H9 (cell line): ENCODE data around the gene PPIP5K1. TPM values are rescaled to one million over a fixed set of nuclear protein-coding genes. Genes with fewer than 3 reads are reported as not detected.
"Not testable (repeated sequence)": the region's sequence is repeated elsewhere in the genome, so short reads cannot be mapped to it uniquely, and the experiment has no call there.

Source experiments
- DNase-seq: peaks from one replicate; pipeline ENCODE4 v3.0.0-alpha.2; 2017
- H2AFZ ChIP-seq: one replicate; pipeline ENCODE4 v1.6.1; 2013; ENCODE audit warnings: mild to moderate bottlenecking, low read length, control low read depth, moderate library complexity
- H2AK5ac ChIP-seq: 2 replicates; pipeline ENCODE4 v1.6.1; 2013; ENCODE audit warnings: low read length, control low read depth, mixed read lengths; ENCODE audit not compliant: insufficient read length
- H2BK120ac ChIP-seq: one replicate; pipeline ENCODE4 v1.6.1; 2013; ENCODE audit warnings: low read depth, mild to moderate bottlenecking, low read length, control low read depth, inconsistent platforms; ENCODE audit not compliant: poor library complexity, severe bottlenecking
- H2BK12ac ChIP-seq: 2 replicates; pipeline ENCODE4 v1.6.1; 2013; ENCODE audit warnings: low read length, control low read depth, mixed read lengths, low read depth; ENCODE audit not compliant: insufficient read length
- H2BK15ac ChIP-seq: 2 replicates; pipeline ENCODE4 v1.6.1; 2013; ENCODE audit warnings: low read depth, low read length, control low read depth
- H2BK20ac ChIP-seq: one replicate; pipeline ENCODE4 v1.6.1; 2013; ENCODE audit warnings: low read depth, mild to moderate bottlenecking, low read length, control low read depth, inconsistent platforms; ENCODE audit not compliant: poor library complexity, severe bottlenecking
- H2BK5ac ChIP-seq: 2 replicates; pipeline ENCODE4 v1.6.1; 2013; ENCODE audit warnings: low read length, control low read depth, mixed read lengths; ENCODE audit not compliant: insufficient read length
- H3K14ac ChIP-seq: 2 replicates; pipeline ENCODE4 v1.6.1; 2013; ENCODE audit warnings: low read length, control low read depth; ENCODE audit not compliant: insufficient read depth
- H3K18ac ChIP-seq: 2 replicates; pipeline ENCODE4 v1.6.1; 2013; ENCODE audit warnings: low read depth, mild to moderate bottlenecking, mixed read lengths, low read length, control low read depth; ENCODE audit not compliant: insufficient read length
- H3K23ac ChIP-seq: 2 replicates; pipeline ENCODE4 v1.6.1; 2013; ENCODE audit warnings: low read length, control low read depth, mixed read lengths, low read depth; ENCODE audit not compliant: insufficient read length
- H3K23me2 ChIP-seq: 2 replicates; pipeline ENCODE4 v1.6.1; 2013; ENCODE audit warnings: low read depth, mild to moderate bottlenecking, mixed read lengths, low read length, control low read depth; ENCODE audit not compliant: insufficient read length, poor library complexity, severe bottlenecking
- H3K27ac ChIP-seq: 2 replicates; pipeline ENCODE4 v1.5.1; 2013; ENCODE audit warnings: low read length, control low read depth, mixed read lengths, low read depth; ENCODE audit not compliant: insufficient read length
- H3K27me3 ChIP-seq: 2 replicates; pipeline ENCODE4 v1.6.1; 2013; ENCODE audit warnings: low read length, control low read depth, inconsistent platforms; ENCODE audit not compliant: insufficient read depth
- H3K4ac ChIP-seq: 2 replicates; pipeline ENCODE4 v1.6.1; 2013; ENCODE audit warnings: low read depth, mild to moderate bottlenecking, control low read depth, inconsistent platforms, low read length, moderate library complexity
- H3K4me1 ChIP-seq: 2 replicates; pipeline ENCODE4 v1.6.1; 2013; ENCODE audit warnings: low read length, control low read depth, inconsistent platforms; ENCODE audit not compliant: insufficient read depth
- H3K4me2 ChIP-seq: 2 replicates; pipeline ENCODE4 v1.6.1; 2013; ENCODE audit warnings: low read length, control low read depth, mixed read lengths; ENCODE audit not compliant: insufficient read length, insufficient read depth
- H3K56ac ChIP-seq: 2 replicates; pipeline ENCODE4 v1.6.1; 2013; ENCODE audit warnings: low read depth, mild to moderate bottlenecking, mixed read lengths, low read length, control low read depth; ENCODE audit not compliant: insufficient read length
- H3K79me1 ChIP-seq: 2 replicates; pipeline ENCODE4 v1.6.1; 2013; ENCODE audit warnings: low read depth, mild to moderate bottlenecking, moderate library complexity, low read length, control low read depth, inconsistent platforms; ENCODE audit not compliant: insufficient read depth, poor library complexity, severe bottlenecking
- H3K79me2 ChIP-seq: 2 replicates; pipeline ENCODE4 v1.6.1; 2013; ENCODE audit warnings: low read length, control low read depth, inconsistent platforms; ENCODE audit not compliant: insufficient read depth
- H3K9ac ChIP-seq: 2 replicates; pipeline ENCODE4 v1.6.1; 2013; ENCODE audit warnings: low read length, control low read depth, mixed read lengths; ENCODE audit not compliant: insufficient read length; ENCODE audit errors: extremely low read depth
- H3K9me3 ChIP-seq: one replicate; pipeline ENCODE4 v1.6.1; 2013; ENCODE audit warnings: low read depth, low read length, inconsistent platforms; ENCODE audit not compliant: control insufficient read depth
- H3T11ph ChIP-seq: one replicate; pipeline ENCODE4 v1.6.1; 2013; ENCODE audit warnings: mild to moderate bottlenecking, low read length, control low read depth, inconsistent platforms
- H4K20me1 ChIP-seq: one replicate; pipeline ENCODE4 v1.6.1; 2013; ENCODE audit not compliant: control insufficient read depth, insufficient read length, insufficient read depth
- H4K5ac ChIP-seq: 2 replicates; pipeline ENCODE4 v1.6.1; 2013; ENCODE audit warnings: low read depth, mild to moderate bottlenecking, mixed read lengths, low read length, control low read depth; ENCODE audit not compliant: insufficient read length
- H4K8ac ChIP-seq: replicated peaks from 2 replicates; pipeline ENCODE4 v1.6.1; 2013; ENCODE audit warnings: low read length, control low read depth, mixed read lengths, low read depth; ENCODE audit not compliant: insufficient read length
- H4K91ac ChIP-seq: 2 replicates; pipeline ENCODE4 v1.6.1; 2013; ENCODE audit warnings: low read depth, mild to moderate bottlenecking, moderate library complexity, mixed read lengths, low read length, control low read depth; ENCODE audit not compliant: insufficient read length
- H3K27ac Mint-ChIP-seq, 3 experiments: 2 replicates in 2 of 3; 3 replicates in 1 of 3; pipeline ENCODE4 v1.8.0; 2020 to 2021; ENCODE audit warnings: mixed read lengths in 3 of 3, mild to moderate bottlenecking in 1 of 3, moderate library complexity in 1 of 3
- H3K27me3 Mint-ChIP-seq: 2 replicates; pipeline ENCODE4 v1.8.0; 2021; ENCODE audit warnings: low read depth, mild to moderate bottlenecking, moderate library complexity, mixed read lengths
- H3K36me3 Mint-ChIP-seq, 3 experiments: 2 replicates in 2 of 3; 3 replicates in 1 of 3; pipeline ENCODE4 v1.8.0; 2020 to 2021; ENCODE audit warnings: low read depth in 3 of 3, mixed read lengths in 3 of 3; ENCODE audit not compliant: insufficient read depth in 1 of 3
- H3K4me1 Mint-ChIP-seq, 2 experiments: 2 replicates each; pipeline ENCODE4 v1.8.0; 2020; ENCODE audit warnings: mixed read lengths in 2 of 2
- H3K4me3 Mint-ChIP-seq, 2 experiments: 2 replicates in 1 of 2; 3 replicates in 1 of 2; pipeline ENCODE4 v1.8.0; 2020 to 2021; ENCODE audit warnings: mild to moderate bottlenecking in 2 of 2, mixed read lengths in 2 of 2, moderate library complexity in 1 of 2
- H3K9me3 Mint-ChIP-seq, 2 experiments: 2 replicates in 1 of 2; 3 replicates in 1 of 2; pipeline ENCODE4 v1.8.0; 2020; ENCODE audit warnings: mild to moderate bottlenecking in 2 of 2, mixed read lengths in 2 of 2, moderate library complexity in 1 of 2
- WGBS: extraction: QIAGEN DNeasy Blood & Tissue Kit; methylation state at CpG from one replicate; pipeline ENCODE4 v1.1.7; 2013; ENCODE audit warnings: missing lambda C conversion rate, low lambda C conversion rate, mixed read lengths; ENCODE audit not compliant: insufficient read length; ENCODE audit errors: extremely low coverage; 5-methylcytosine and 5-hydroxymethylcytosine counted together
- total RNA-seq: library from RNA; stranded (reverse); gene quantifications from 2 replicates; pipeline ENCODE4 v1.2.1, GENCODE V29; 2021

Gene PPIP5K1
- total RNA-seq, 1 experiment from 2014 or later: 28.5 TPM

- H3K27ac ChIP-seq, H3K27me3 Mint-ChIP-seq, H4K91ac ChIP-seq, H2BK15ac ChIP-seq, H3K56ac ChIP-seq, H4K8ac ChIP-seq, H3K9ac ChIP-seq, H3K4me3 Mint-ChIP-seq, H2BK120ac ChIP-seq, H2AFZ ChIP-seq, H3K79me1 ChIP-seq, H2AK5ac ChIP-seq, H3K4ac ChIP-seq, H2BK12ac ChIP-seq, H3K27me3 ChIP-seq, H3K9me3 Mint-ChIP-seq, H3T11ph ChIP-seq, H3K9me3 ChIP-seq, H3K14ac ChIP-seq, H4K5ac ChIP-seq, H3K23me2 ChIP-seq, H3K4me2 ChIP-seq, H3K4me1 ChIP-seq, H3K23ac ChIP-seq, H3K4me1 Mint-ChIP-seq, DNase-seq, H2BK20ac ChIP-seq, H3K27ac Mint-ChIP-seq, H3K79me2 ChIP-seq, H2BK5ac ChIP-seq, H4K20me1 ChIP-seq, H3K18ac ChIP-seq: not testable (repeated sequence)
- peaks cover 7 to 25% (median 15%) of the 10 kb centered on the region in 3 experiments; a peak in 6 of 7 replicates for H3K36me3 Mint-ChIP-seq
- no CpG with 5 or more reads among the region's 6 CpGs for WGBS
Observed at GRCh38 chr15:43599131-43599530, 9.1 kb upstream of the PPIP5K1 start.

- H2BK5ac ChIP-seq, H3K18ac ChIP-seq, H2AFZ ChIP-seq, H4K91ac ChIP-seq, H2AK5ac ChIP-seq, H3K9ac ChIP-seq, H3K79me1 ChIP-seq, H3K14ac ChIP-seq, H2BK15ac ChIP-seq, H3K27ac Mint-ChIP-seq, H3K27me3 Mint-ChIP-seq, DNase-seq, H3T11ph ChIP-seq, H4K8ac ChIP-seq, H3K27me3 ChIP-seq, H4K5ac ChIP-seq, H2BK20ac ChIP-seq, H3K56ac ChIP-seq, H3K4me1 ChIP-seq, H4K20me1 ChIP-seq, H2BK120ac ChIP-seq, H3K4me2 ChIP-seq, H3K4me3 Mint-ChIP-seq, H3K4me1 Mint-ChIP-seq, H3K9me3 Mint-ChIP-seq, H3K23ac ChIP-seq, H3K23me2 ChIP-seq, H3K79me2 ChIP-seq, H3K4ac ChIP-seq, H3K27ac ChIP-seq, H2BK12ac ChIP-seq, H3K9me3 ChIP-seq: not testable (repeated sequence)
- no CpG with 5 or more reads among the region's 43 CpGs for WGBS
- peaks cover 4 to 12% (median 12%) of the 10 kb centered on the region in 3 experiments; a peak in 5 of 7 replicates for H3K36me3 Mint-ChIP-seq
Observed at GRCh38 chr15:43593328-43594190, 3.6 kb upstream of the PPIP5K1 start, which contains the start of gene CKMT1B. Gene CKMT1B, plus strand, starts transcription at chr15:43594027. Its CDS starts 192 bp downstream, at chr15:43594219.
